Measurements from ENCODE around the gene CRTC3. TPM values are rescaled to one million over a fixed set of nuclear protein-coding genes. Genes with fewer than 3 reads are reported as not detected.
"Not testable (repeated sequence)": the region's sequence is repeated elsewhere in the genome, so short reads cannot be mapped to it uniquely, and the experiment has no call there.

The CRTC3 gene
- polyA plus RNA-seq, 1 donor from 2014 or later = 25.9 TPM

DNA sequence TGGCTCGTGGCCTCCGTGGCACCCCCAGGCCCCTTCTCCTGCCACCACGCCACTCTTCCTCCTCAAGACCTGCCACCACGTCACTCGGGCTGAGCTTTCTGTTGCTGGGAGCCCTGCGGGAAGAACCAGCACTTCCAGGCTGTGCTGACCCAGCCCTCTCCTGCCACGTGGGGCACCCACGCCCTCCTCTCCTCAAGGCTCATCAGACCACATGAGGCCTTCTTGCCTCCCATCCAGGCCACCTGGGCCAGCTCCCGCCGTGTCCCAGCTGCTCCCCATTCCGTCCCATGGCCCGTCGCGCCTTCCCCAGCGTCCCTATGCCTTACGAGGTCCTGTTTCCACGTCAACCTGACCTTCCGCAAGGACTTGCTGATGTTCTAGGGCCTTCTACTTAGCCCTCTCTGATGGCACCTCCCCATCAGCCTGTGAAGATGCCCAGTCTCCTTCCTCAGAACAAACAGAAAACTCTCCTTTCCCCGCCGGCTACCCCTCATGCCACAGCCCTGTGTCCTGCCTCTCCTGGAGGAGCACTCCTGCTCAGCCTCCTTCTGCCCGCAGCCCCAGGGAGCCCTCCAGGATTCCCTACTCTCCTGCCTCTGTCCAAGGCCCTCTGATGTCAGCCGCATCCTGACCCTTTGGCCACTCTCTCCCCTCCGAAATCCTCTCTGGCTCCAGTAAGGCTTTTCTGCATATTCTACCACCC lies 116.3 kb downstream of the CRTC3 start:
- H3K4me1 Mint-ChIP-seq = peaks cover 6 to 7% (median 6%) of the 10 kb centered on the region in 3 donors
- peaks cover 11% of the 10 kb centered on the region for H3K36me3 Mint-ChIP-seq
- H3K4me3 Mint-ChIP-seq = peak overlapping the region in 1 of 4 donors; percentile 28
- H3K9me3 Mint-ChIP-seq = no peaks in the 10 kb centered on the region
- H3K27me3 Mint-ChIP-seq = peaks cover 5% of the 10 kb centered on the region
- peak overlapping the region in 1 of 3 donors; percentile 57 for H3K27ac Mint-ChIP-seq

- Mint-ChIP-seq H3K4me3 (no peak overlapping the region), H3K4me1 (peaks cover 6 to 7% (median 7%) of the 10 kb centered on the region in 3 donors), H3K9me3 (no peaks in the 10 kb centered on the region), H3K27ac (peak overlapping the region in 1 of 3 donors; percentile 57), H3K27me3 (peaks cover 5% of the 10 kb centered on the region), H3K36me3 (peaks cover 11% of the 10 kb centered on the region)
These were observed 117.1 kb downstream of the CRTC3 start for GRCh38 chr15:90646662-90647305.

- H3K27ac Mint-ChIP-seq = no peak overlapping the region
- peaks cover 5% of the 10 kb centered on the region for H3K27me3 Mint-ChIP-seq
- no peaks in the 10 kb centered on the region for H3K9me3 Mint-ChIP-seq
- peaks cover 6 to 7% (median 7%) of the 10 kb centered on the region in 3 donors for H3K4me1 Mint-ChIP-seq
- no peak overlapping the region for H3K4me3 Mint-ChIP-seq
- H3K36me3 Mint-ChIP-seq = peaks cover 8% of the 10 kb centered on the region
These were observed 117.6 kb downstream of the CRTC3 start for GRCh38 chr15:90647326-90647725.

GRCh38 chr15:90648137-90649070 lies 118.7 kb downstream of the CRTC3 start:
- H3K4me3 Mint-ChIP-seq = peak overlapping the region in 2 of 4 donors; percentile 60 to 82
- peak overlapping the region in 1 of 3 donors; percentile 23 for H3K27ac Mint-ChIP-seq
- H3K36me3 Mint-ChIP-seq = peaks cover 4% of the 10 kb centered on the region
- peaks cover 8% of the 10 kb centered on the region for H3K27me3 Mint-ChIP-seq
- peaks cover 6 to 7% (median 7%) of the 10 kb centered on the region in 3 donors for H3K4me1 Mint-ChIP-seq
- no peaks in the 10 kb centered on the region for H3K9me3 Mint-ChIP-seq

GRCh38 chr15:90650117-90650955 lies 120.6 kb downstream of the CRTC3 start:
- Mint-ChIP-seq H3K9me3 (no peaks in the 10 kb centered on the region), H3K27ac (no peak overlapping the region), H3K27me3 (peaks cover 18% of the 10 kb centered on the region), H3K36me3 (no peaks in the 10 kb centered on the region), H3K4me3 (no peak overlapping the region), H3K4me1 (peaks cover 7 to 12% (median 9%) of the 10 kb centered on the region in 3 donors)

DNA sequence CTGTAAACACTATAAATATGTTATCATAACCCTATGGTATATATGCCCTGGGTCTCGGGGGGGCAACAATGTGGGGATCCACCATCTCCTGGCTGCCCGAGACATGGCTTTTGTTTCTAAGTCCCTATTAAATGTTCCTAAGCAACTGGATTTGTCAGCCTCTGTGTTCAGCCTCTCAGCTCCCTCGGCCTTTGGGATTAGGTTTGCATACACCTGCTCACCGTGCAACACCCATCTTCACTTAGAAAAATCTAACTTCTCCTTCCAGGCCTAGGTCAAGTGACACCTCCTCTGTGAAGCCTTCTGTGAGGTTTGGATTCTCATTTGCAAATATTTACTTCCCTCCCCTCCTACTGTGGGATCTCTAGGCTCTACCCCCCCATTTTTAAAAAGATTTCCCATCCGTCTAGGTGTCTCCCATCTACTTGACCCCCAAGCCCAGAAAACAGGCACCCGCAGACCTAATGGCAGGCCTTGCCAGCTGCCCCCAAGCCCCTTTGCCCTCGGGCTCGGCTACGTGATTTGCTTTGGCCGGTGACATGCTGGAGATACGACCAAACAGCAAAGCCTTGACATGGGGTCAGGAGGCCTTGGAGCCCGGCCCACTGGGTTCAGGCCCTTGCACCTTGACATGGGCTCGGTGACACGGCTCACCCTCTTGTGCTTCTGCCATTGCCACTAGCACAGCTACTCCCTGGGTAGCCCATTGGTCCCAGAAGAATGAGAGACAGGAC lies 121.4 kb downstream of the CRTC3 start:
- H3K4me1 Mint-ChIP-seq = peaks cover 9 to 13% (median 9%) of the 10 kb centered on the region in 3 donors
- H3K27ac Mint-ChIP-seq = no peak overlapping the region
- no peaks in the 10 kb centered on the region for H3K36me3 Mint-ChIP-seq
- H3K9me3 Mint-ChIP-seq = no peaks in the 10 kb centered on the region
- peak overlapping the region in 2 of 4 donors; percentile 60 to 66 for H3K4me3 Mint-ChIP-seq
- peaks cover 24% of the 10 kb centered on the region for H3K27me3 Mint-ChIP-seq

DNA sequence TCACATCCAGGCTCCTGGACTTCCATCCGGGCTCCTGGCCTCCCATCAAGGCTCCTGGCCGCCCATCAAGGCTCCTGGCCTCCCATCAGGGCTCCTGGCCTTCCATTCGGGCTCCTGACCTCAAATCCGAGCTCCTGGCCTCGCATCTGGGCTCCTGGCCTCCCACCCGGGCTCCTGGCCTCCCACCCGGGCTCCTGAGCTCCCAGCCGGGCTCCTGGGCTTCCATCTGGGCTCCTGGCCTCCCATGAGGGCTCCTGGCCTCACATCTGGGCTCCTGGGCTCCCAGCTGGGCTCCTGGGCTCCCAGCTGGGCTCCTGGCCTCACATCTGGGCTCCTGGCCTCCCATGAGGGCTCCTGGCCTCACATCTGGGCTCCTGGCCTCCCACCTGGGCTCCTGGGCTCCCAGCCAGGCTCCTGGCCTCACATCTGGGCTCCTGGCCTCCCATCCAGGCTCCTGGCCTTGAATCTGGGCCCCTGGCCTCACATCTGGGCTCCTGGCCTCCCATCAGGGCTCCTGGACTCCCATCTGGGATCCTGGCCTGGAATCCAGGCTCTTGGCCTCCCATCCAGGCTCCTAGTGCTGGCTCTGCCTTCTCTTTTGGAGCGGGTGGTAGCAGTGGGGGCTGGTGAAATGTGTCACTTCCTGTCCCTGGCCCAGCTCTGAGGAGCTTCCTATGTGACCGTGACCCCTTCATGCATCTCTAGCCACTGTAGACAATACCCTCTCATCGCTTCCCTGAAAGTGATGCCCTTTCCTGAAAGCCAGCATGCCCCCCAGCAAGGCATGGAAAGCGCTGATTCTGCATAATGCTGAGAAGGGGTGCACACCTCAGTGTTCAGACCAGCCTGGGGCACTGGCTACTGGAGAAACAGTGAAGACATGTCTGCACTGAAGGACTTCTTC lies 124.8 kb downstream of the CRTC3 start:
- Mint-ChIP-seq H3K27me3 (peaks cover 43% of the 10 kb centered on the region), H3K4me1 (peaks cover 18 to 25% (median 19%) of the 10 kb centered on the region in 3 donors), H3K36me3 (no peaks in the 10 kb centered on the region), H3K9me3 (peaks cover 0 to 1% (median 0%) of the 10 kb centered on the region in 3 donors), H3K4me3 (no peak overlapping the region), H3K27ac (no peak overlapping the region)

- H3K36me3 Mint-ChIP-seq, H3K9me3 Mint-ChIP-seq: not testable (repeated sequence)
- H3K4me3 Mint-ChIP-seq = peak overlapping the region; percentile 22 to 82 (median 46)
- H3K4me1 Mint-ChIP-seq = peaks cover 27 to 51% (median 44%) of the 10 kb centered on the region in 3 donors
- peaks cover 59% of the 10 kb centered on the region for H3K27me3 Mint-ChIP-seq
- H3K27ac Mint-ChIP-seq = peak overlapping the region; percentile 75 to 94 (median 78)
These were observed 127.9 kb downstream of the CRTC3 start for GRCh38 chr15:90657520-90658172.

GRCh38 chr15:90659481-90659880 lies 129.8 kb downstream of the CRTC3 start:
- peak overlapping the region in 3 of 4 donors; percentile 10 to 40 (median 11) for H3K4me3 Mint-ChIP-seq
- peaks cover 0 to 2% (median 0%) of the 10 kb centered on the region in 3 donors for H3K9me3 Mint-ChIP-seq
- H3K36me3 Mint-ChIP-seq = no peaks in the 10 kb centered on the region
- H3K4me1 Mint-ChIP-seq = peaks cover 32 to 61% (median 55%) of the 10 kb centered on the region in 3 donors
- H3K27ac Mint-ChIP-seq = peak overlapping the region in 1 of 3 donors; percentile 80
- H3K27me3 Mint-ChIP-seq = peaks cover 62% of the 10 kb centered on the region

DNA sequence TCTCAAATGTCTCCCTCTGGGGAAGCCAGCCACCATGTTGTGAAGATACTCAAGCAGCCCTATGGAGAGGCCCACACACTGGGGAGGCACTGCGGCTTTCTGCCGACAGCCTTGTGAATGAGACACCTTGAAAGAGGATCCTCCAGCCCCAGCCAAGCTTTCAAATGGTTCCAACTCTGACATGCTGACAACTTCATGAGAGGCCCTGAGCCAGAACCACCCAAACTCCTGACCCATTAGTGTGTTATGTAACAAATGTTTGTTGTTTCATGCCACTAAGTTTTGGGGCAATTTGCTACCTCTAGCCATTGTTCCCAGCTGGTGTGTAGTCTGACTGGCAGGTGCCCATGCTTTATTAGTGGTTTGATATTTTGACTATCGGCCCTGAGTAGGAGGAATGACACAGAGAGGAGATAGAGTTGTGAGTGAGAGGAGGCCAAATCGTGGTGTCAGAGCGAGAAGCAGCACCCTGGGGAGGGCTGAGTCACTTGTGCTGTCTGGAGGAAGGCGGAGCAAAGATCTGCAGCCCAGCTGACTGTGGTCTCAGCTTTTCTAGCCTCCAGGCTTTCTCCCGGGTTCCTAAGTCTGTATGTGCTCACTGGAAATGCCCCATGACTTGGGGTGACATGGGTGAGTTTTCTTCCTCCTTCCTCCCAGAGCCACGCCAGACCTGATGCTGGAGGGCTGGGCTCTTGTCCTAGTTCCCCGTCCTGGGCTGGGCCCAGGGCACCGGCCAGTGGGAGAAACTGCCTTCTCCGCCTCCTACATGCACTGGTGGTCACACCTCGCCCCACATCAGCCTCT lies 130.7 kb downstream of the CRTC3 start:
- peaks cover 0 to 3% (median 0%) of the 10 kb centered on the region in 3 donors for H3K9me3 Mint-ChIP-seq
- peaks cover 37 to 61% (median 57%) of the 10 kb centered on the region in 3 donors for H3K4me1 Mint-ChIP-seq
- H3K36me3 Mint-ChIP-seq = no peaks in the 10 kb centered on the region
- peaks cover 59% of the 10 kb centered on the region for H3K27me3 Mint-ChIP-seq
- H3K27ac Mint-ChIP-seq = peak overlapping the region; percentile 80 to 97 (median 95)
- peak overlapping the region; percentile 61 to 73 (median 68) for H3K4me3 Mint-ChIP-seq

- peaks cover 40 to 64% (median 60%) of the 10 kb centered on the region in 3 donors for H3K4me1 Mint-ChIP-seq
- peaks cover 55% of the 10 kb centered on the region for H3K27me3 Mint-ChIP-seq
- H3K36me3 Mint-ChIP-seq, H3K9me3 Mint-ChIP-seq: not testable (repeated sequence)
- H3K4me3 Mint-ChIP-seq = peak overlapping the region; percentile 61 to 73 (median 68)
- H3K27ac Mint-ChIP-seq = peak overlapping the region; percentile 80 to 97 (median 95)
These were observed 131.2 kb downstream of the CRTC3 start for GRCh38 chr15:90660999-90661330.

GRCh38 chr15:90664081-90664461 lies 134.3 kb downstream of the CRTC3 start:
- Mint-ChIP-seq H3K27ac (peak overlapping the region in 2 of 3 donors; percentile 53 to 64), H3K27me3 (peaks cover 39% of the 10 kb centered on the region), H3K4me3 (peak overlapping the region; percentile 34 to 94 (median 82)), H3K4me1 (peaks cover 32 to 56% (median 55%) of the 10 kb centered on the region in 3 donors)
- H3K36me3 Mint-ChIP-seq, H3K9me3 Mint-ChIP-seq: not testable (repeated sequence)
